NCI-H128 (cell line): Measurements from ENCODE around the gene GFOD1.

Experiments used
- DNase-seq: peaks from one replicate; lab custom pipeline; 2025; ENCODE audit not compliant: unreplicated experiment; lab: John Stamatoyannopoulos, UW

Gene GFOD1

GRCh38 chr6:13383328-13384163 is 103.9 kb downstream of the GFOD1 start:
- no peak for DNase-seq

GRCh38 chr6:13380761-13381160 is 106.6 kb downstream of the GFOD1 start:
- DNase-seq, result no peak

GRCh38 chr6:13378669-13379590 is 108.5 kb downstream of the GFOD1 start:
- DNase-seq, result no peak

GRCh38 chr6:13377054-13377758 is 110.2 kb downstream of the GFOD1 start:
- no peak for DNase-seq

GRCh38 chr6:13375360-13375878 is 112.0 kb downstream of the GFOD1 start:
- DNase-seq, result no peak

GRCh38 chr6:13373919-13374318 is 113.5 kb downstream of the GFOD1 start:
- DNase-seq, result no peak

- no peak for DNase-seq
Observed at GRCh38 chr6:13373488-13373886, 113.9 kb downstream of the GFOD1 start.

GRCh38 chr6:13372688-13373487 is 114.5 kb downstream of the GFOD1 start:
- DNase-seq, result no peak

- DNase-seq, result no peak
Observed at GRCh38 chr6:13372076-13372475, 115.3 kb downstream of the GFOD1 start.

GRCh38 chr6:13371421-13372072 is 115.9 kb downstream of the GFOD1 start:
- no peak for DNase-seq

GRCh38 chr6:13370623-13371022 is 116.8 kb downstream of the GFOD1 start:
- no peak for DNase-seq

- no peak for DNase-seq
Observed at GRCh38 chr6:13369591-13369990, 117.8 kb downstream of the GFOD1 start.

GRCh38 chr6:13368731-13369115 is 118.7 kb downstream of the GFOD1 start:
- no peak for DNase-seq

- DNase-seq, result no peak
Observed at GRCh38 chr6:13368079-13368730, 119.2 kb downstream of the GFOD1 start.

- no peak for DNase-seq
Observed at GRCh38 chr6:13367396-13367795, 120.0 kb downstream of the GFOD1 start.

- no peak for DNase-seq
Observed at GRCh38 chr6:13365320-13365719, 122.1 kb downstream of the GFOD1 start.

- DNase-seq, result no peak
Observed at GRCh38 chr6:13364842-13365241, 122.6 kb downstream of the GFOD1 start.

- no peak for DNase-seq
Observed at GRCh38 chr6:13362412-13362811, 125.0 kb downstream of the GFOD1 start.
